Measurements from ENCODE around the gene FAHD1.
A peak's percentile ranks its signal among the peaks of the same experiment; 100 is the strongest.

Gene FAHD1

DNA sequence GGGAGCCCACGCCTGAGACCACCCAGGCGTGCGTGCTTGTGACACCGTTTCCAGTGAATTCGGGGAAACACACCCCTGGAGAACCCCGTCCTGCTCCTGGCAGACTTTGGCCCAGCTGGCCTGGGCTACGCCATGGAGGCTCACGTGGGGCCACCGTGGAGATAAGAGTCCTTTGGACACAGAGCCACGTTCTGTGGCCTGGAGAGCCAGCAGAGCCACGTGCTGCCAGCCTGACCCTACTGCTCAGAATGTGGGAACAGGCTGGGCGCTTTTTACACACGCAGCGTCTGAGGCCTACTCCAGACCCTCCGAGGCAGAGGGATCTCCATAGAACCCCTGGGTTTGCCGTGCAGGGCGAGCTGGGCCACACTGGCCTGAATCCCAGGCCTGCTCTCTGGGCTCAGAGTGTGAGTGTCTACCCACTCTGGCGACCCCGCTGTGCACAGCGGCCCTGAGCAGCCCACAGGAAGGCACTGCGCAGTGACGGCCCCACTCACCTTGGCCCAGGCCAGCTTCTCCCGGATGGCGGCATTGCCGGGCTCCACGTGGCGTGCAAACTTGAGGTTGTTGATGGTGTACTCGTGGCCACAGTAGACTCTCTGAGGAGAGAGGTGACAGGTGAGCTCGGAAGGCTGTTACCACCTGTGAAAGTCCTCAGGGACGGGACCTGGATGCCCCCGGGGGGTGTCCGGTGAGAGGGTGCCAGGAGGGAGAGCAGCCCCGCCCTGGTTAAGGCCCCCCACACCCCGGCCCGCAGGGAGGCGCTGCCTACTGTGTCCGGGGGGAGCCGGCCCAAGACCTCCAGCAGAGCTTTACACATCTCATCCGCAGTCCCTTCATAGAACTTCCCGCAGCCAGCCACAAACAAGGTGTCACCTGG, 10.4 kb upstream of the FAHD1 start:
- DNase-seq (ENCODE audit: low read depth in 2 of 3, low spot score in 2 of 3) = no peak

- no peak for DNase-seq (ENCODE audit: low read depth in 2 of 3, low spot score in 2 of 3)
Observed at GRCh38 chr16:1817276-1817589, 9.8 kb upstream of the FAHD1 start.

- DNase-seq (ENCODE audit: low read depth in 2 of 3, low spot score in 2 of 3) = no peak
Observed at GRCh38 chr16:1817716-1818115, 9.3 kb upstream of the FAHD1 start.

GRCh38 chr16:1818204-1818872, 8.7 kb upstream of the FAHD1 start:
- DNase-seq (ENCODE audit: low read depth in 2 of 3, low spot score in 2 of 3) = no peak

GRCh38 chr16:1818873-1819525, 8.0 kb upstream of the FAHD1 start:
- no peak for DNase-seq (ENCODE audit: low read depth in 2 of 3, low spot score in 2 of 3)

GRCh38 chr16:1819611-1820010, 7.4 kb upstream of the FAHD1 start:
- DNase-seq (ENCODE audit: low read depth in 2 of 3, low spot score in 2 of 3) = no peak

DNA sequence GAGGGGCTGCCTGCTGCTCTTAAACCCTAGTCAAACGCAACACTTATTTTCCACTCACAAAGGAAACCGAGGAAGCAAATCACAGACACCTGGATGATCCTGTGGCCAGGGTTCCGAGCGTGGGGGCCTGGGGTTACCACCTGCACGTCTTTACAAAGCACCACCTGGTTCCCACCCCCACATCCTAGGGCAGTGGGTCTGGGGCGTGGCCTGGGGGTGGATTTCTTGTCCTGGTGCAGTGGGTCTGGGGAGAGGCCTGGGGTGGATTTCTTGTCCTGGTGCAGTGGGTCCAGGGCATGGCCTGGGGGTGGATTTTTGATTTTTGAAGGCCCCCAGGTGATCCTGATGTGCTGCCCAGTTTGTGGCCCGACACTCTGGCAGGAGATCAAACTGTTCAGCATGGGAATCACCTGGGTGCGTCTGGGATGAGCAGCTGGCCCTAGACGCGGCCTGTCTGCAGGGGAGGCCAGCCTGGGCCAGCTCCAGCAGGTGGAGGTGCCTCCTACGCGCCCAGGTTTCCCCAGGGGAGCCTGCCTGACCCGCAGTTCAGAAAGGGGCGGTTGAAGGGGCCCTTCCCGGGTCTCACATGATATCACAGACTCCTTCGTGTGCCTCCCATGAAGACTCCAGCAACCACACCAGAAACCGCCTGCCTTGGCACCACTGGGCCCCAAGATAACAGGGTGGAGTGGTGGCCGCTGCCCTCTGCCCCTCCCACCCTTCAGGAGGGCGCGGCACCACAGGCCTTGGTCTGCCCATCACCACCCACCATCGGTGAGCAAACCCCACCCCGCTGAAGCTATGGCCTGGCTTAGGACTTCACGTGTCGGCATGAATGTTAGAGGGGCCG, 6.7 kb upstream of the FAHD1 start:
- DNase-seq (ENCODE audit: low read depth in 2 of 3, low spot score in 2 of 3) = no peak

DNA sequence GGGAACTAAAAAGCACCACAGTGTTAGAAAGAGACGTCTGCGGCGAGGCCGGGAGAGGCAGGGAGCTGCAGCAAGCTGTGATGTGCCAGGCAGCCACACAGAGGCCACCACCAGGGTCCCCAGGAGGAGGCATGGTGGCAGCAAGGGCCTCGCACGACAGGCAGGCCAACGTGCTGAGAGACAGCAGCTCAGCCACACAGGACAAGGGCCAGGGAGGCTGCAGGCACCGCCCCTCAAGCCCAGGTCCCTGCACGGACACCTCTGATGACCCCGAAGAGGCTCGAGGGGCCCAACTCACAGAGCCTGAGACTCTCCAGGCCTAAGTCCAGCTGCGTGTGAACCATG, 6.1 kb upstream of the FAHD1 start:
- DNase-seq (ENCODE audit: low read depth in 2 of 3, low spot score in 2 of 3) = no peak

- no peak for DNase-seq (ENCODE audit: low read depth in 2 of 3, low spot score in 2 of 3)
Observed at GRCh38 chr16:1821861-1822611, 5.0 kb upstream of the FAHD1 start.

GRCh38 chr16:1822801-1823200, 4.2 kb upstream of the FAHD1 start:
- no peak for DNase-seq (ENCODE audit: low read depth in 2 of 3, low spot score in 2 of 3)

GRCh38 chr16:1823821-1824220, 3.2 kb upstream of the FAHD1 start:
- DNase-seq (ENCODE audit: low read depth in 2 of 3, low spot score in 2 of 3) = no peak

GRCh38 chr16:1825381-1825863, 1.6 kb upstream of the FAHD1 start:
- no peak for DNase-seq (ENCODE audit: low read depth in 2 of 3, low spot score in 2 of 3)

DNA sequence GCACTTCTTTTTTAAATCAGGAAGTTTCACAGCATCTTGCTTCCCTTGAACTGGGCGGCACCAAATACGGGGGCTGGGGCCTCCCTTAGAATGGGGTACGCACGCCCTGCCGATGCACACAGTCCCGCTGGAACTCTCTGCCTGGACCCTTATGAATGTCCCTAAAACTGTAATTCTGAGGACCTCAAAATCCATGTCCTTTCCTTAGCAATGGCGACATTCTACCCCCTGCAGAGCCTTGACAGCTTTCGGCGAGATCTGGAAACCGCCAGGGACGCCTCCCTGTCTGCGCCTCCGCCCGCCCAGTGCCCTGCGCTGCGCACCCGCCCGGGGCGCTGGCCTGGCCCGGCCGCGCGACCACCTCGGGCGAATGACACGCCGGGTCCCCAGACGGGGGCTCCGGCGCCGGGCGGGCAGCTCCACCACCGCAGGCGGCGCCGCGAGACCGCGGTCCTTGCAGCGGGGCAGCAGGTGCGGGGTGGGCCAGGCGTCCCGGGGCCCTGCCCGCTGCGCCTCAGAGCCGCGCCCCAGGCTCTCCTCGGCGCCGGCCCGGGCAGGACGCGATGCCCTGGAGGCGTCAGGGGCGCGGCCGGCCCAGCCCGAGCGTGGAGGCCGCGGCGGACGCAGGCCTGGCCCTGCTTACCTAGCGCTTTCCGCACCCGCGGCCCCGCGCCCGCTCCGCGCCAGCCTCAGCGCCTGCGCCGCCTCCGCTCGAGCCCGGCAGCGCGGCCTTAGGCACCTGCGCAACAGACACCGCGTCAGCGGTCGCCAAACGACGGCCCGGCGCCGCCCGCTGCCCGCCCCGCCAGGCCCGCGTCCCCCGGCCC, 929 bp upstream of the FAHD1 start:
- peak in 2 of 3 experiments; percentile 38 to 59 for DNase-seq (ENCODE audit: low read depth in 2 of 3, low spot score in 2 of 3)

- DNase-seq (ENCODE audit: low read depth in 2 of 3, low spot score in 2 of 3) = no peak
Observed at GRCh38 chr16:1828645-1829410, 1.8 kb downstream of the FAHD1 start.

GRCh38 chr16:1830213-1830612, 3.2 kb downstream of the FAHD1 start:
- DNase-seq (ENCODE audit: low read depth in 2 of 3, low spot score in 2 of 3) = no peak

GRCh38 chr16:1831186-1832075, 4.4 kb downstream of the FAHD1 start:
- DNase-seq (ENCODE audit: low read depth in 2 of 3, low spot score in 2 of 3) = no peak

DNA sequence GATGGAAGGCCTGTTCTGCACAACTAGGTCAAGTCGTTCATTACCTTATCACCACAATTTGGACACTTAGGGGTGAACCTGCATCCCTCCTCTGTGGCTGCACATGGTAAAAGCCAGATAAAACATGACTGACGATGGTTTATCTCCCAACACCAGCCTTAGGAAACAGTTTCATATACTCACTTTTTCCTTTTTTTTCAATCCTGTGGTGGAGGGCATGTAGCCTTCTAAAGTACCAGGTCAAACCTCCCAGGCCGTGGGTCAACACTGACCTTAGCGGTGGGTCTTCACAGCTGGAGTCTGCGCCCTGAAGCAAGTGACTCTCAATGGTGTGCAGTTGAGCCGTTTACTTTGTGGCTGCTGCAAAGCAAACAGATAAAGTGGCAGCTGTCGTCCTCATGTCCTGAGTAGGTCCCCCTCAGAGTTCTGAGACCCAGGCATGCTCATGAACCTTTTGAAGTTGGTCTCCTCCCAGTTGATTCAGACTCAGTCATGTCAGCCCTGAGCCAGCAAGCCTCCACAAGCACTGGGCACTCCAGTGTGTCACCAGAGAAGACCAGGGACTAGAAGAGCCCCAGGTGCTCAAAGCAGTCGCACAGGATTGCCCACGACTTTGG, 5.9 kb downstream of the FAHD1 start:
- no peak for DNase-seq (ENCODE audit: low read depth in 2 of 3, low spot score in 2 of 3)

DNA sequence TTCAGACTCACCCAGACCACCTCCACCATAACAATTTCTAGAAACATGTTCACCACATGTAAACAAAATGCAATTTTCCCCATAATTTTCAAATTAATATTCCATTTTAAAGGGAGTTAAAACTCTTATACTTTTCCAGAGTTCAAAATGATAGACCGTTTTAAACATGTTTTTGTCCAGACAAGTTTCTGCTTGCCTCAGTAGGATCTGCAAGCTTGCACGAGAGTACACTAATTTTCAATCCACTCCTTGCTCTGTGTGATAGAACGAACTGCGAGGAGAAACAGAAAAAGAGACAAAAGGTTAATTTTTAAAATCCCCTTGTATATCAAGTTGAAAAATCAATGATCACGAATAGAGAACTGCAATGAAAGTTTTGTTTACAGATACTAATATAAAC, 7.1 kb downstream of the FAHD1 start:
- DNase-seq (ENCODE audit: low read depth in 2 of 3, low spot score in 2 of 3) = no peak
